ENCODE data around the gene DHX16. TPM values are rescaled to one million over a fixed set of nuclear protein-coding genes. Genes with fewer than 3 reads are reported as not detected.

DHX16 gene
- total RNA-seq, 2 experiments from 2014 or later: 44.0 to 46.8 TPM

DNA sequence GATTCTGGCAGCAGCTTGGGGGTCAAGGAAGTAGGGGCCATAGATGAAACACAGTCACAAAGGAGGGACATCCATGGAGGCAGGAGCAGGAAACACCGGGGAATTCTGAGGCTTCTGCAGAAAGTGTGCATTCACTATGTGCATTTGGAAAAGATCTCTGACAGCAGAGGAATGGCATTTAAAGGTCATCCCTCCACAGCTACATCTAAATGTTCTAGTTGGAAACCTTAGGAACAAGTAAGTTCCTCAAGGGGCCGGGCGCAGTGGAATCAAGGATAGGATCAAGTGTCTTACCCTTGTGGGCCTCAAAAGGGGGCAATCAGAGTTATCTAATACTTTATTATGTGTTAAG is 17.1 kb downstream of the DHX16 start:
- POLR2A ChIA-PET: interaction anchor here (0.5 kb wide), 1 partner anchor 14 kb away, joined by 4 read pairs; no protein-coding TSS in a partner anchor
- CTCF ChIA-PET: interaction anchor here (1.5 kb wide), 1 partner anchor 425 kb away, joined by 5 read pairs; no protein-coding TSS in a partner anchor

GRCh38 chr6:30654798-30655742 is 17.7 kb downstream of the DHX16 start:
- ChIA-PET POLR2A (no interaction called here), CTCF (interaction anchor here (1.5 kb wide), 1 partner anchor 425 kb away, joined by 5 read pairs; no protein-coding TSS in a partner anchor)

- ChIA-PET POLR2A (interaction anchor here (0.7 kb wide), 1 partner anchor 74 kb away, joined by 4 read pairs; no protein-coding TSS in a partner anchor), CTCF (interaction anchor here (0.9 to 1.3 kb wide), 4 partner anchors 21 to 33 kb away, joined by 3 read pairs; partner anchors contain the start of genes DHX16 and MRPS18B)
Measured at GRCh38 chr6:30651143-30651542, 21.7 kb downstream of the DHX16 start.

GRCh38 chr6:30647242-30648116 is 25.3 kb downstream of the DHX16 start:
- ChIA-PET CTCF (interaction anchor here (0.6 to 1.3 kb wide), 4 partner anchors 21 to 75 kb away, joined by 3 to 4 read pairs (median 4); partner anchors contain the start of gene ATAT1), POLR2A (interaction anchor here (1.6 kb wide), 1 partner anchor 33 kb away, joined by 3 read pairs; no protein-coding TSS in a partner anchor)

GRCh38 chr6:30646450-30647241 is 26.2 kb downstream of the DHX16 start, which contains the start of gene C6orf136:
Gene C6orf136, plus strand, starts transcription at chr6:30647133. Its CDS starts 99 bp downstream, at chr6:30647232.
- POLR2A ChIA-PET: interaction anchor here (0.6 to 1.6 kb wide), 5 partner anchors 20 to 157 kb away, joined by 3 to 12 read pairs (median 3); partner anchors contain the start of gene ATAT1
- CTCF ChIA-PET: interaction anchor here (0.6 to 1.3 kb wide), 5 partner anchors 33 to 90 kb away, joined by 3 to 4 read pairs (median 3); no protein-coding TSS in a partner anchor

GRCh38 chr6:30645989-30646388 is 26.8 kb downstream of the DHX16 start:
- CTCF ChIA-PET: interaction anchor here (0.6 to 1.3 kb wide), 3 partner anchors 20 to 88 kb away, joined by 3 to 4 read pairs (median 4); no protein-coding TSS in a partner anchor
- POLR2A ChIA-PET: interaction anchor here (1.6 kb wide), 1 partner anchor 31 kb away, joined by 3 read pairs; no protein-coding TSS in a partner anchor

GRCh38 chr6:30644769-30645168 is 28.0 kb downstream of the DHX16 start:
- ChIA-PET CTCF (no interaction called here), POLR2A (interaction anchor here (0.6 kb wide), 1 partner anchor 83 kb away, joined by 7 read pairs; no protein-coding TSS in a partner anchor)

GRCh38 chr6:30643656-30644055 is 29.1 kb downstream of the DHX16 start:
- POLR2A ChIA-PET: no interaction called here
- CTCF ChIA-PET: interaction anchor here (0.6 to 1.2 kb wide), 2 partner anchors 14 to 102 kb away, joined by 3 read pairs; no protein-coding TSS in a partner anchor

DNA sequence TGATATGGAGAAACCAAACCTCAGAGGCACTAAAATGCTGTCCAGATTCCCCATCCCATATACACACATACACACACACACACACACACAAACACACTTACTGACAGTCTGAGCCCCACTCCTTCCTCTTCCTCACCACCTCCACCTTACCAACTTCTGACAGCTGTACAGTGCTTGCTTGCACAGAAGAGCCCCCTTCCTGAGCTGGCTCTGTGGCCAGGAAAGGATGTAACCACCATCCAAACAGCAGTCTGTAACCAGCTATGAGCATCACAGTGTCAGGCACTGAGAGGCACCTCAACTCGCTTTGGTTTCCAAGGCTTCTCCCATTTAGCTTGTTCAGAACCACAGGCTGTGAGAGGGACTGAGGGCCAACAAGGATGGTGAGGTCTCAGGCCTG is 31.8 kb downstream of the DHX16 start:
- ChIA-PET POLR2A (interaction anchor here (0.6 kb wide), 1 partner anchor 42 kb away, joined by 3 read pairs; no protein-coding TSS in a partner anchor), CTCF (interaction anchor here (0.6 to 1.3 kb wide), 4 partner anchors 12 to 536 kb away, joined by 3 read pairs; no protein-coding TSS in a partner anchor)

DNA sequence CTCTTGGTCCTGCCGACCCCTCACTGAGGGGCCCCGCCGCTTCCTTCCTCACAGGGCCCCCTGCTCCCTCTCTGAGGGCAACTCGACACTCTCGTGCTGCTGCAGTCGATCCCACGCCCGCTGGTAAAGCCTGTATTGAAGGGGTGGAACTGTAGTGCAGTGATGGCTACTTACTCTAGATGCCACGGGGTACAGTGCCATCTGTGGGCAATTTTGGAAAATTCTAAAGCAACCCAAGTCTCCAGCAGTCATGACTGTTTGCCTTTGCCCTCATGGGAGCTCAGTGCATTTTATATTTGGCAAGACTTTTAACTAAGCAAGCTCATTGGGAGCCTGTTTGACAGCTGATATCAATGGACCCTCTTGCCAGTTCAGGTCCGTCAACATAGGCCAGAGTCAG is 32.3 kb downstream of the DHX16 start:
- ChIA-PET CTCF (interaction anchor here (1.1 to 1.3 kb wide), 2 partner anchors 13 to 90 kb away, joined by 3 read pairs; no protein-coding TSS in a partner anchor), POLR2A (no interaction called here)

DNA sequence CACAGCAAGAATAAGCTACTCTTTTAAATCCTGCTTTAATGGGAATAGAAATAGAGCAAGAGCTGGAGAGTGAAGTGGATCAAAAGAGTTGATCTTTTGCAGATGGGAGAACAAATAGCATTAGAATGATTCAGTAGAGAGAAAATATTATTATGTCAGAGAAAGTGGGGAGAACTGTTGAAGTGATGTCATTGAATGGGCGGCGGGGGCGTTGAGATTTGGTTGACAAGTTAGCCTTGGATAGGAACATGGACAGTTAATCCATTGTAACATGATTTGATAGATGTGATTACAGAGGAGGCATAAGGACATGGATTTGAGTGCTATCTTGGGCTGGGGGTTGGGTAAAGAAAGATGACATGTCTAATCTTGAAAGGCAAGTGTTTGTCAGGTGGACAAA is 37.0 kb downstream of the DHX16 start:
- POLR2A ChIA-PET: no interaction called here
- CTCF ChIA-PET: interaction anchor here (0.7 kb wide), 1 partner anchor 99 kb away, joined by 4 read pairs; no protein-coding TSS in a partner anchor

DNA sequence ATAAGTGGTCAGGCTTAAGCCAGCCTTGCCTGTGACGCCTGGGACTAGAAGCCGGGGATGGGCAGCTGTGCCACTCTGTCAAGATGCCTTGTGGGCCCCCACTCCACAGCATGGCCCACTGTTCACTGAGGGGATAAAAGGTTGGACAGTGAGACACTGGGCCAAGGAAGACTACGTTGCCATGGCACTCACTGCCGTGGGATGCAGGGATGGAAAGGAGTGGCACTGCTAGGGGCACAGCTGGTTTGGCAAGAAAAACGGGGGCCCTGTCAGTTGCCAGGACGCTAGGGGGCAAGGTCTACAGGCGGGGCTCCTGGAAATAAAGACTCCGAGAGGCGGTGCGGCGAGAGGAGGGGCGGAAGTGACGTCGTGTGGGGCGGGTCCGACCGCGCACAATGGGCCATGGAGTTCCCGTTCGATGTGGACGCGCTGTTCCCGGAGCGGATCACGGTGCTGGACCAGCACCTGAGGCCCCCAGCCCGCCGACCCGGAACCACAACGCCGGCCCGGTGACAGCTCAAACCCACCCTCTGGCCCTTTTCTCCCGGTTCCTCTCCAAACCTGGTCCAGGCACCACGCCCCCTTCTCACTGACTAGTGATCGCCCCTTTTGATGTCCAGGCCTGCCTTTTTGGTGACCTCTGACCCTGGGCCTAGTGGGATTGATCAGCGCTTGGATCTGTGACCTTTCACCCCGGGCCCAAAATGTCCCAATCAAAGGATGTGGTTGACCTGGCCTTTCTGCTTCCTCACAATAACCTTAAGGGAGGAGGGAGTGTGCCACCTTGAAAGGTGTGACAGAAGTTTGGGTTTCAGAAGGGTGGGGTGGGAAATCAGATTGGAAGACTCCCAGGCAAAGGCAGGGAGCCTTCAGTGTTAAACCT is 46.1 kb downstream of the DHX16 start, which contains the start of gene ATAT1:
TSS of gene ATAT1 (plus strand) at position 391 of the 883 bp plus-strand sequence.
- ChIA-PET POLR2A (interaction anchor here (0.7 to 1.0 kb wide), 2 partner anchors 20 to 96 kb away, joined by 4 to 12 read pairs; no protein-coding TSS in a partner anchor), CTCF (interaction anchor here (1.0 to 1.3 kb wide), 5 partner anchors 9 to 104 kb away, joined by 4 to 5 read pairs (median 4); partner anchors contain the start of genes DHX16 and MRPS18B)

GRCh38 chr6:30625511-30625910 is 47.3 kb downstream of the DHX16 start:
- POLR2A ChIA-PET: interaction anchor here (0.6 to 0.7 kb wide), 2 partner anchors 139 to 298 kb away, joined by 3 to 4 read pairs; no protein-coding TSS in a partner anchor
- CTCF ChIA-PET: interaction anchor here (0.6 to 1.3 kb wide), 5 partner anchors 8 to 105 kb away, joined by 3 to 4 read pairs (median 4); partner anchors contain the start of gene MRPS18B

- CTCF ChIA-PET: interaction anchor here (1.6 kb wide), 1 partner anchor 111 kb away, joined by 4 read pairs; no protein-coding TSS in a partner anchor
- POLR2A ChIA-PET: no interaction called here
Measured at GRCh38 chr6:30619561-30619960, 53.2 kb downstream of the DHX16 start.

DNA sequence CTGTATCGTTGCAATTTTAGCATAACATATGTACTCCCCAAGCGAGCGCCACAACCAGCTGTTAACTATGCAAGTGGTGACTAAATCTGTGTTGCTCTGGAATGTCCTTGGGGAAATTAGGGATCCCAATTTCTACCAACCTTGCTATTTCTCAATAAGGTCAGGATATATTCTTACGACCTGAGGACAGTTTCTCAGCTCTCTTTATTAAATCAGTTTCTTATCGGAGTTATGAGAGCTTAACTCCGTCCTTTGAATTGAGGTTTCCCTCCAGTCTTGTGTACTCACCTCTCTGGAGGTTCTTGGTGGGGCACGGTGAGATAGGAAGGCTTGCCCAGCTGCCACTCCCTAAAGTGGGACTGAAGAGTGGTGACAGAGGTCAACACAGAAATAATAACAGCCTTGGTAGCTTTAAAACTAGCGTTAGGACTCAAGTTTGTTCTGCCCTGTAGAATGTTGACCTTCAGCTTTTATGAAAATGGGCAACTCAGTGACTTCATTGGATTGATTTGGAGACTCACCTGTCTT is 54.5 kb downstream of the DHX16 start:
- CTCF ChIA-PET: interaction anchor here (0.9 to 1.8 kb wide), 9 partner anchors 8 to 112 kb away, joined by 3 to 7 read pairs (median 4); partner anchors contain the start of genes ATAT1 and MDC1
- POLR2A ChIA-PET: interaction anchor here (0.7 to 1.4 kb wide), 4 partner anchors 47 to 1216 kb away, joined by 3 to 5 read pairs (median 4); partner anchors contain the start of genes ABCF1 and MDC1

Data from activated CD8-positive, alpha-beta memory T cell treated with anti-CD3 and anti-CD28 coated beads for 36 hours (primary cell).